AG04450 (cell line): ENCODE data around the gene TINAGL1. TPM values are rescaled to one million over a fixed set of nuclear protein-coding genes. Genes with fewer than 3 reads are reported as not detected.

Experiments
- CTCF ChIA-PET: fragments of 300-600, 350-600 bp; formaldehyde crosslinking; extraction: SDS; loops from one replicate; lab custom pipeline; 2022; ENCODE audit warnings: antibody characterized with exemption, inconsistent platforms; lab: Charles Lee
- POLR2A ChIA-PET: fragments of 350-600 bp; formaldehyde crosslinking; extraction: SDS; loops from one replicate; lab custom pipeline; 2021; ENCODE audit warnings: antibody characterized with exemption, inconsistent platforms; lab: Yijun Ruan, JAX
- DNase-seq: peaks from one replicate; pipeline ENCODE4 v3.0.0-alpha.2; 2011; ENCODE audit warnings: low read depth, low spot score
- H3K27ac ChIP-seq: one replicate; pipeline ENCODE4 v1.5.1; 2012; ENCODE audit warnings: low read depth, low read length, control low read depth
- H3K27me3 ChIP-seq: one replicate; pipeline ENCODE4 v1.6.0; 2012; ENCODE audit warnings: low read length; ENCODE audit not compliant: control insufficient read depth, insufficient read depth
- H3K4me3 ChIP-seq: 2 replicates; pipeline ENCODE4 v1.5.1; 2011; ENCODE audit warnings: mild to moderate bottlenecking, low read depth, low read length, control low read depth
- H3K9me3 ChIP-seq: 2 replicates; pipeline ENCODE4 v1.5.1; 2012; ENCODE audit warnings: low read length; ENCODE audit not compliant: control insufficient read depth, insufficient read depth
- CTCF ChIP-seq: IDR thresholded peaks from 2 replicates; pipeline ENCODE4 v1.5.1; 2011; ENCODE audit warnings: low read depth, low read length, control low read depth, inconsistent platforms
- polyA plus RNA-seq: library from polyadenylated mRNA; depleted of rRNA; stranded (reverse); fragments of >200 nt; gene quantifications from 2 replicates; pipeline ENCODE4 v1.2.3, GENCODE V29; 2011

Gene TINAGL1
- polyA plus RNA-seq, 1 experiment: 0.36 TPM

GRCh38 chr1:31595836-31596736, 19.8 kb downstream of the TINAGL1 start:
- CTCF ChIA-PET: interaction anchor here (1.2 to 1.6 kb wide), 2 partner anchors 21 to 33 kb away, joined by 4 to 8 read pairs; no protein-coding TSS in a partner anchor

GRCh38 chr1:31596737-31597097, 20.4 kb downstream of the TINAGL1 start:
- Histone ChIP-seq H3K9me3 (no peaks in the 10 kb centered on the region), H3K4me3 (no peak overlapping the region), H3K27me3 (peaks cover 9% of the 10 kb centered on the region), H3K27ac (no peak overlapping the region)
- TF ChIP-seq CTCF: no peak
- POLR2A ChIA-PET: no interaction called here
- DNase-seq: no peak
- CTCF ChIA-PET: interaction anchor here (0.6 to 1.8 kb wide), 5 partner anchors 20 to 263 kb away, joined by 4 to 8 read pairs (median 4); no protein-coding TSS in a partner anchor

More at GRCh38 chr1:31595836-31596736, 19.8 kb downstream of the TINAGL1 start:
- Histone ChIP-seq H3K27ac (no peak overlapping the region), H3K27me3 (peaks cover 9% of the 10 kb centered on the region), H3K9me3 (no peaks in the 10 kb centered on the region), H3K4me3 (no peak overlapping the region)
- POLR2A ChIA-PET: no interaction called here
- TF ChIP-seq CTCF: no peak
- DNase-seq: no peak

GRCh38 chr1:31598980-31599379, 22.7 kb downstream of the TINAGL1 start:
- POLR2A ChIA-PET: no interaction called here

GRCh38 chr1:31600641-31601040, 24.3 kb downstream of the TINAGL1 start:
- no peak overlapping the region for H3K4me3 ChIP-seq
- H3K27ac ChIP-seq: no peak overlapping the region
- CTCF ChIA-PET: interaction anchor here (1.2 kb wide), 1 partner anchor 37 kb away, joined by 3 read pairs; no protein-coding TSS in a partner anchor
- peaks cover 3% of the 10 kb centered on the region for H3K27me3 ChIP-seq
- POLR2A ChIA-PET: no interaction called here
- H3K9me3 ChIP-seq: no peaks in the 10 kb centered on the region
- TF ChIP-seq CTCF: no peak
- DNase-seq: no peak

More at GRCh38 chr1:31598980-31599379, 22.7 kb downstream of the TINAGL1 start:
- no peak for DNase-seq
- Histone ChIP-seq H3K27me3 (peaks cover 3% of the 10 kb centered on the region), H3K9me3 (no peaks in the 10 kb centered on the region), H3K4me3 (no peak overlapping the region), H3K27ac (no peak overlapping the region)
- TF ChIP-seq CTCF: no peak
- CTCF ChIA-PET: interaction anchor here (1.6 kb wide), 1 partner anchor 190 kb away, joined by 6 read pairs; no protein-coding TSS in a partner anchor

GRCh38 chr1:31602081-31602480, 25.8 kb downstream of the TINAGL1 start:
- Histone ChIP-seq H3K27me3 (peaks cover 3% of the 10 kb centered on the region), H3K27ac (no peak overlapping the region), H3K9me3 (no peaks in the 10 kb centered on the region), H3K4me3 (no peak overlapping the region)
- TF ChIP-seq CTCF: no peak
- POLR2A ChIA-PET: no interaction called here
- no peak for DNase-seq
- CTCF ChIA-PET: interaction anchor here (1.9 kb wide), 1 partner anchor 16 kb away, joined by 6 read pairs; no protein-coding TSS in a partner anchor
